ENCODE results near the gene NEU3.
"Not testable (repeated sequence)": the region's sequence is repeated elsewhere in the genome, so short reads cannot be mapped to it uniquely, and the experiment has no call there.

Gene NEU3

DNA sequence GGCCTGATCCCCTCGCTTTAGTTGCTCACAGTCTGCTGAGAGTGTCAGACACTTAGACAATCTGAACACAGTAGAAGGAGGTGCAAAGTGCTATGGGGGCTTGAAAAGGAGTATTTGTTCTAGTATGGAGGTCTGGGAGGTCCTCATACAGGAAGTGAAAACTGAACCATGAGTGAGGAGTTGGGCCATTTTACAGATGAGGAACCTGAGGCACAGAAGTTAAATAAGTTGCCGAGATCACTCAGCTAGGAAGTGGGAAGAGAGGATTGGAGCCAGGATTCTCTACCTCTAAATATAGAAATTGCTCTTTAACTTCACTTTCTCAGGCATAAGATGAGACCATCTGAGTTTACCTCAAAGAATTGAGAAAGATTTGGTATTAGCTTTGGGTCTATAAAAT is 4.0 kb upstream of the NEU3 start:
- DNase-seq: no peak

DNA sequence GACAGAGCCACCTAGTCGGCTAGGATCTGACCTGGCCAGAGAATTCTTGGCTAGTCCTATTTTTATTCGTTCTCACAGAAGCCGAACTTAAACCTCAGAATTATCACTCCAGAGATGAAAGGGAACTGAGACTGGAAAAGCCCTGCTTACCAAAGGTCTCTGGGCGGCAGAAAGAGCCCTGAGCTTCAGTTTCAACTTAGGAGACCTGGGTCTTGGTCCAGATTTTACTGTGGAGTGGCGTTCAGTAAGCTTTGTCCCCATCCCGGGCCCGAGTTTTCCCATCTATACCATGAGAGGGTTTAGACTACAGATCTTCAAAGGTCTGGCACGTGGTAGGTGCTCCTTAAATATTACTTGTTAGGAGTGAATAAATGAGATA is 516 bp downstream of the NEU3 start:
- peak in 1 of 2 experiments; percentile 51 for DNase-seq

DNA sequence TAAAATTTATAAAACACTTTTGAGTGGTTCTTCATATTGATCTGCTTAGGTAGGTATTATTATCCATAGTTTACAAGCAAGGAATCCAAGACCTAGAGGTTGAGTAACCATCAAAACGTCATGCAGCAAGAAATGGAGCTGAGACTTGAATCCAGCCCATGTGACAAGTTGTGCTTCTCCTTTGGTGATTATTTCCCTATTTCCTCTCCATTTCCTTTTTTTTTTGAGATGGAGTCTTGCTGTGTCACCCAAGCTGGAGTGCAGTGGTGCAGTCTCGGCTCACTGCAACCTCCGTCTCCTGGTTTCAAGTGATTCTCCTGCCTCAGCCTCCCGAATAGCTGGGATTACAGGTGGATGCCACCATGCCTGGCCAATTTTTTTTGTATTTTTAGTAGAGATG is 1.4 kb downstream of the NEU3 start:
- DNase-seq: not testable (repeated sequence)

DNA sequence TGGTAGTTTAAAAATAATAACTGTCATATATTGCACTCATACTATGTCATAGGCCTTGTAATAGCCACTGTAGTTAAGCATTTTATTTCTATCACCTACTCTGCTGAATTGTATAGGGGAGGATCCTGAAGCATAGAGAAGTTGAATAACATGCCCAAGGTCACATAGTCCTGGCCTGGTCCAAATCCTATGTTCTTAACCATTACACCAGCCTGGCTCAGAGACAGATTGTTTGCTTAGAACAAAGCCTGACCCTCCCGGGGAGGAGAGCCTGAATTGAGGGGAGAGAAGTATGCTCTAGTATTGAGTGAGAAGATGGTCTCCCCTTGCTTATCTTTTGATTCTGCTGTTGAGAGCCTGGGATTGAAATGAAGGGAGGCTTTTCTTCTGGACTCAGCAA is 2.2 kb downstream of the NEU3 start:
- no peak for DNase-seq

DNA sequence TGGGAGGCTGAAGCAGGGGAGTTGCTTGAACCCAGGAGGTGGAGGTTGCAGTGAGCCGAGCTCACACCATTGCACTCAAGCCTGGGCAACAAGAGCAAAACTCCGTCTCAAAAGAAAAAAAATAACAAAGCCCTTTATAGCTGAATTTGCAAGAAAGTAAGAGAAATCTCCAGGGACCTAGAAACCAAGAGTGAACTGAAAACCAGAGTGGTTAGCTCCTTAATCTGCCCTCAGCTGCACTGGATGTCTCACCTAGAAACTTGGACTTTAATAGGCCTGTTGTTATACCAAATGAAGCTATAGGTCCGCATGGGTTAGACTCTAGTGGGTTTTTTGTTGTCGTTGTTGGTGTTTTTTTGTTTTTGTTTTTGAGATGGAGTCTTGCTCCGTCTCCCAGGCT is 4.1 kb downstream of the NEU3 start:
- DNase-seq: no peak

DNA sequence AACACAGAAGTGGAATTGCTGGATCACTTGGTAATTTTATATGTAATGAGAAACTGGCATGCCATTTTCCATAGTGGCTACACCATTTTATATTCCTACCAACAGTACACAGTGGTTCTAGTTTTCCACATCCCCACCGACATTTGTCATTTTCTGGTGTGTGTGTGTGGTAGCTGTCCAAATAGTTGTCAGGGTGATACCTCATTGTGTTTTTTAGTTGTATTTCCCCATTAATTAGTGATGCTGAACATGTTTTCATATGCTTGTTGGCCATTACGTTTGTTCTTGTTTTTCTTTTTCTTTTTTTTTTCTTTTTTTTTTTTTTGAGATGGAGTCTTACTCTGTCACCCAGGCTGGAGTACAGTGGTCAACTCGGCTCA is 12.2 kb downstream of the NEU3 start:
- no peak for DNase-seq

DNA sequence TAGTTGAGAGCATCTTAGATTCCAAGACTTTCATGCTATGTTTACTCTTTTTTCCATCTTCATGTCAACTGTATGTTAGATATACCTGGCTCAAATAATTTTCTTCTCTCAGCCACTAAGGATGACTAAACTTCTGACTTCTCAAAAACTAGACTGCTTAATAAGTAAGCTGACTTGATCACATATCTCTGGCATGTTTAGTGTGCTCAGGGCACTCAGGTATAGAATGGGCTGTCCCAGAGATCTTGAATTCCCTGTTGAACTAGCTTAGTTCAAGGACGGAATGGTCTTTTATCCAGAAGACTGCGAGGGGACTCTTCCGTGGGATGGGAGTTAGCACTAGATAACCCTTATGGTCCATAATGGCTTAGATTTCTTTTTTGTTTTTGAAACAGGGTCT is 13.0 kb downstream of the NEU3 start:
- DNase-seq: no peak

DNA sequence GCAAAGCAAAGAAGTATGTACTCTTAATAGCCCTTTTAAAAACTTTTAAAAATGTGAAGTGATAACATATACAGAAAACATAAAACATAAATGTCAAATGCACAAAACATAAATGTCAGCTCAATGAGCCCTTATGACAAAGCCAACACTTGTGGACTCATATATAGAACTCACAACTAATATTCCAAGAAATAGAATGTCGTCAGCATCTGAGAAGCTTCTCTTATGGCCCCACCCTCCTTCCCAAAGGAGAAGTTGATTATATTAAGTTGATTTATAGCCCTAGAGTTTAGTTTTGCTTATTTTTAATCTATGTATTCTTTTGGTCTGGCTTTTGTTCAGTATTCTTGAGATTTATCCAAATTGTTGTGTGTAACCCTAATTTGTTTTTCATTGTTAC is 13.8 kb downstream of the NEU3 start:
- no peak for DNase-seq

DNA sequence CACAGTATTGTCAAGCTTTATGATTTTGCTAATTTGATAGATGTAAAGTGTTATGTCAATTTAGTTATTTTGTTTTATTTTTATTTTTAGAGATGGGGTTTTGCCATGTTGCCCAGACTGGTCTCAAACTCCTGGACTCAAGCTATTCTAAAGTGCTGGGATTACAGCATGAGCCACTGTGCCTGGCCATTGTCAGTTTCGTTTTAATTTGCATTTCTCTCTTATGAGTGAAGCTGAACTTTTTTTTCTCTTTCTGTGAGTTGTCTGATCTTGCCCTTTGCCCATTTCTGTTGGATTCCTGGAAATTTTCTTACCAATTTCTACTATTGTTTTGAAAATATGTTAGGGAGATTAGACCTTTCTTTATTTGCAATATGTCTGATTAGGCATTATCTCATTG is 15.5 kb downstream of the NEU3 start:
- DNase-seq: no peak

DNA sequence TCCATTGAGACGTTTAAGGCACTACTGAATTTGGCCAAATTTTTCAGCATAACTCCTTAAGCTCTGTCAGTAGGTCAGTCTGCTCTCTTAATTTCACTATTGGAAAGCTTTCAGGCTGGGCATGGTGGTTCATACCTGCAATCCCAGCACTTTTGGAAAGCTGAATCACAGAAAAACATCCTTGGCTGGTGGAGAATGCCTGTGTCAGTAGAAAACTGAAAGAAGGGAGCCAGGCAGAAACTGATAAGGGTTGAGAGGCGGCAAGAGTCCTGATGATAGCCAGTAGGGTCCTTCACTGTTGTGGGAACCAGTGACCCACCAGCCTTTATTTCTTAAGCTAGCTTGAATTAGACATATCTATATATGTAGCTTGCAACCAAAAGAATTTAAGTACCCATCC is 22.6 kb downstream of the NEU3 start:
- no peak for DNase-seq

DNA sequence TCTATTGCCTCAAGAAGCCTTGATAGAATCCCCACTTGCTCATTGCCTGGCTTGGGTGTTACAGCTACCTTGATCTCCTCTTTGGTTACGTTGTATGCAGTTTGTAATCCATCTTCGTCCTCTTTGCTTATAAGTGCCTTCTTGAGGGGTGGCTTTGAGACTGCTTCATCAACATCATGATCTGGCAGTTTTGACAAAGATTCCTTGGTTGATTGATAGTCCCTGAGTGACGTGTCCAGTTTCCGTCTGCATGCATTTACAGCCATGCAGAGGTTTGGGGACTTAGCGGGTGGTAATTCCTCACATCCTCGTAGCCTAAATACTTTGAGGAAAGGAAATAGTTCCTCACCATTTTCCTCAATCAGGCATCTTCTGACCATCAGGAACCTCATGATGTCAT is 23.1 kb downstream of the NEU3 start:
- DNase-seq: no peak

DNA sequence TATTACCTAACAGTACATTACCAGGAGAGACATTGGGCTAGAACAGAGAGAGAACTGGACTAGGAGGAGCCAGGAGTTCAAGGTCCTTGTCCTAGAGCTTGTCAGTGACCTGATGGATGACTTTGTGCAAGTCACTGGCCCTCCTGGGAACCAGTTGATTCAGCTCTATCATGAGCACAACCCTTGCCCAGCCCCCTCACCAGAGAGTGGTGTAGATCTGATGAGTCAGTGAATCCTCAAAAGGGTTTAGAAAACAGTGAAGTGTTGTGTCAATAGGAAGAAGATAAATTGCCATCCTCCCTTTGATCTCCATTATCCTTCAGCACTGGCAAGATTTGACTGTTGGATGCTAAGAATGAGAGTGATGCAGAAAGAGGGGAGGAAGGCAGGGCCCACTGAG is 24.3 kb downstream of the NEU3 start:
- no peak for DNase-seq

DNA sequence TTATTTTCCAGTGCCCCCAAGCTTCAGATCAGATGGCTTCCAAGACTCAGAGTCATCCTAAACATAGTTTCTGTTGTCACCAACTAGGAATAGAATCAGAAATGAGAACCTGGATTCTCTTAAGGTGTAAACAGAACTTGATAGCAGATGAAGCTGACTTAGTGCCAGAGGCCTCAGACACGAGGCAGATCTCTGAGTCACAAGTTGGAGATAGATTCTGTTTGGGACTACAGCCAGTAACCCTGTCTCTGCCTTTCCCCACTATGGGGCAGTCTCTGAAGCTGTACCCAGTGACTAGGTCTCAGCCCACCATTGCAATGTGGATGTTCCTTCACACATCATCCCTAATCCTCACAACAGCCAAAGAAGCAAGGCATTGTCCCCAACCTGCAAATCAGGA is 25.4 kb downstream of the NEU3 start:
- DNase-seq: no peak

DNA sequence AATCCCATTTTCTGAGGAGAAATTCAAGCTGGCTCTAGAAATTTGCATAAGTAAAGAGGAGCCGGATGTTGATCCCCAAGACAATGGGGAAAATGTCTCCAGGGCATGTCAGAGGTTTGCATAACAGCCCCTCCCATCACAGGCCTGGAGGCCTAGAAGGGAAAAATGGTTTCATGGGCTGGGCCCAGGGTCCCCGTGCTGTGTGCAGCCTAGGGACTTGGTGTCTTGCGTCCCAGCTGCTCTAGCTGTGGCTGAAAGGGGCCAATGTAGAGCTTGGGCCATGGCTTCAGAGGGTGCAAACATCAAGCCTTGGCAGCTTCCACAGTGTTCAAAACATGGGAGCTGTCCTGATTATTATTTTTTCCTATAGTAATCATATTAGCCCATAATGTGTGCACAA is 30.5 kb downstream of the NEU3 start:
- not testable (repeated sequence) for DNase-seq

DNA sequence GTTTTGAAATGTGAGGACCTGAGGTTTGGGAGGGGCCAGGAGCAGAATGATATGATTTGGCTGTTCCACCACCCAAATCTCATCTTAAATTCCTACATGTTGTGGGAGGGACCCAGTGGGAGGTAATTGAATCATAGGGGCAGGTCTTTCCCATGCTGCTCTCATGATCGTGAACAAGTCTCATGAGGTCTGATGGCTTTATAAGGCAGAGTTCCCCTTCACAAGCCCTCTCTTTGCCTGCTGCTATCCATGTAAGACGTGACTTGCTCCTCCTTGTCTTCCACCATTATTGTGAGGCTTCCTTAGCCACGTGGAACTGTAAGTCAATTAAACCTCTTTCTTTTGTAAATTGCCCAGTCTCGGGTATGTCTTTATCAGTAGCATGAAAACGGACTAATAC is 31.6 kb downstream of the NEU3 start:
- not testable (repeated sequence) for DNase-seq

DNA sequence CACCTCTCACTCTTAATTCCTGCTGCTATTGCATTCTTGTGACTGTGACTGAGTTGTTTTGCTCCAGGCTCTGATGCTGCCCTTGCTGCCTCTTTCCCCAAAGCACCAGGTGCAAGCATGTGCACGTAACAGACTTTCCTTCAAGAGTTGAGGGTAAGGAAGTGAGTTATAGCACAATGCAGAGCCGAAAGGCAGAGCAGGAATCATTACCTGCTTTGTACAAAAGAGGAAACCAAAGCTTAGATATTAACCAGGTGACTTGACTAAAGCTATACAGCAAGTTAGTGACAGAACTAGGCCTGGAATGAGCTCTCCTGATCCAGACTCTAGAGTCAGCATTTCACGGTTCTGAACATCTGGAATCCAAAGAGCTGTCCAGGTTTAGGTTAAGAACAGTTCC is 33.6 kb downstream of the NEU3 start:
- no peak for DNase-seq

DNA sequence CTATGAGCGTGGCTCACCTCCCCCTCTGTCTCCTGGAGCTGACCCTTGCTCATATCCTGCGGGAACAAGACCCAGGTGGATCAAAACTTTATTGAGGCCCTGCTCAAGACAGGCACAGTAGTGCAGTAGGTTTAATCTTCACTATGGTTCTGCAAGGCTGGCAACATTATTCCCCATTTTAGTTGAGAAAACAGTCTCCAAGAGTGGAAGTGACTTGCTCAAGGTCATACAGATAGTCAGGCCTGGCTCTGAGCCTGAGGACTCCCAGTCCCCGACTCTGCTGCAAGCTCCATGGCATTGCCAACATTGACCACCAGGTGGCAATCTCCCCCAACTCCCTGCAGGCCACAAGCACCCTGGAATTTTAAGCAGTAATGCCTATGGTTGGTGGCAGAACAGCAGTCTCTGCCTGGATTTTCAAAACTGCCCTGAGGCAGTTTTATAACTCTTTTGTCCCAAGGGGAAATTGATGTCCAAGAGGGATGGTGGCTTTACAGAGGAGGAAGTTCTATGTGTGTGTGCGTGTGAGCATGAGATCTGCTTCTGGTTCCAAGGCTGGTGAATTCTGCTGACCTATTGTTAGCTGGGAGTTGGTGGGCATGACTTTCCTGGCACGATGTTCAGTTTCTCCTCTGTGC is 34.1 kb downstream of the NEU3 start:
- DNase-seq: peak; percentile 79 to 90

DNA sequence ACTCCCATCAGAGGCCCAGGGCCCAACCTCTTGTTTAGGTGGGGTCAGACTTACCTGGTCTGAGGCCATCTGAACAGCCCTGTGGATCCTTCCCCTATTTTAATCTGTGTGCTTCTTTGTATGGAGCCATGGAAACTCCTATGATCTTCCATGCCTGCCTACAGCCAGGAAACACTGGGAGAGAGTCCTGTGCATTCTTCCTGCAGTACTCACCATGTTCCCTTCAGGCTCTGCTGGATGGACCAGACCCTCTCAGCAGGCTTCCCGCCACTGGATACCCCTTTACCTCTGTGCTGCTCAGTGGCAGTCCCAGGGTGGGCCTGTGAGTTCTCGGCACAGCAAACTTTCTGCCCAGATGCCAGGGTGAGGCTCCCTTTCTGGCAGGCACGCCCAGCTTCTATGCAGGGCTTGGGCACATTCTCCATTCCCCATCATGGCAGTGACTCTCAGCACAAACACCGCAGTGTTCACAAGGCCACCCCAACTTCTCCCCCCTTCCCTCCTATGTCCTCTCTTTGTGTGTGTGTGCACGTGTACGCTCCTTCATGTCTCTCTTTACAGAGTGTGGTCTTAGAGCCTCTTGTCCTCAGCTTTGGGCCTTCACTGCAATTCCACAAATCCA is 34.8 kb downstream of the NEU3 start:
- no peak for DNase-seq

DNA sequence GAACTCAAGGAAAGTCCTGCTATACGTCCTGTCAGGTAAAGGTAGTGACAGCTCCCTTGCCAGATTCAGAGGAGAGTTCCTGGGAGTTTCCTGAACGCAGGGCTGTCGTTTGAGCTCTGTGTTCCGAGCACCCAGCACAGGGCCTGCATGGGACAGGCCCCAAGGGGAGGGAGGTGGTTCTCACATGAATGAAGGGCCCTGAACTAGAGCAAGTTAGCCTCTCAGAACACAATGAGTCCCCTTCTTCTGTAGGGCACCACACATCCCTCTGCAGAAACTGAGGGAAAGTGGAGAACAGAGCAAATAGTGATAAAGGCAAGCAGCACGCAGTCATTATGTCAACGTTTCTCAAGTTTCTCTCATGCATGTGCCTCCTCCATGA is 35.3 kb downstream of the NEU3 start:
- peak; percentile 18 to 29 for DNase-seq

DNA sequence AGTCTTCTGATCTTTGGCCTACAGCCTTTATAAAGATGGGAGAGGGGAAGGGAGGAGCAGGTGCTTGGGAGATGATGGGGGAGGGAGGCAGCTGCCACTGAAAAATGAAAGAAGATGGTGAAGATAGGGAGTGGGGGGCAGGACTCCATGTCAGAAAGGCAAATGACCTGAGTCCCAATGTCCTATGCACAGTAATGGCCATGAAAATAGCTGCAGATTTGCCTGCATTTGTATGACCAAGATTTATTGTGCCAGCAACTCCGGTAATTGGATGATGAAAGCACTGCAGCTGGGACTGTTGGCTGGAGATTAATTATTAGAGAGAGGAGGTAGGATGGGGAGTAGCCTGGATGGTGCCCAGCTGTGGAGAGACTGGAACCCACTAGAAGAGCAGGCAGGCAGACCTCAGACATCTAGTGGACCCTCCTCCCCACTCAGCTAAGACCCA is 36.1 kb downstream of the NEU3 start:
- peak; percentile 85 to 91 for DNase-seq

DNA sequence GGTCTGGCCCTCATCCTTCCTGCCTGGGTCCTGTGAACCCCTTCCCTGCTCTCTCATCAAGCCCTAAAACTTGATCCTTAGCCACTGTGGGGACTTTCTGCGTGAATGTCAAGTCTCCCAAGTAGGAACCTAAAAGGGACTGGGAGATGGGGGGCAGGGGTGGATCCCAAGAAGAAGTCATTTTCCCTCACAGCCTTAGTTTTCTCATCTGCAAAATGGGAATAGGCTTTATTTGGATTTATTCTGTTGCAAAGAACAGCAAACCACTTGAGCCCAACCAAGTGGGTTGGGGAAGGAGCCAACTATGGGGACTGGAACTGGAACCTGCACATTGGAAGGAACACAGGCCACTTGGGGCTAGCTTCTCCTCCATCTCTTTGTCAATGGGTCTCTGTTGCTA is 36.8 kb downstream of the NEU3 start:
- no peak for DNase-seq

DNA sequence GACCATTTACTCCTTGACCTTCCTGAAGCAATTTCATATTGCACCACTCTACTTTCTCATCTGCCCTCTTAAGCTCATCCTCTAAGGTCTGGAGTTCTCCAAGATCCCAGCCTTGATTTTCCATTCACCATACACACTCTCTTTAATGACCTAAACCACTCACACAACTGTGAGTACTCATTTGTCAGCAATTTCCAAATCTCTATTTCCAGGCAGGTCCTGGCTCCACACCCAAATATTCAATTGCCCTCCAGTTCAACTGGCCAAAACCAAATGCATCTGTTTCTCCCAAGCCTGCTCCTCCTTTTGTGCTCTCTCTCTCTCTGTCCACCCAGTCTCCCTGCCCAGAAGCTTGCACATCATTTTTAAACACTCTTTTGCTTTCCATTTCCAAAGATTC is 39.6 kb downstream of the NEU3 start:
- no peak for DNase-seq

DNA sequence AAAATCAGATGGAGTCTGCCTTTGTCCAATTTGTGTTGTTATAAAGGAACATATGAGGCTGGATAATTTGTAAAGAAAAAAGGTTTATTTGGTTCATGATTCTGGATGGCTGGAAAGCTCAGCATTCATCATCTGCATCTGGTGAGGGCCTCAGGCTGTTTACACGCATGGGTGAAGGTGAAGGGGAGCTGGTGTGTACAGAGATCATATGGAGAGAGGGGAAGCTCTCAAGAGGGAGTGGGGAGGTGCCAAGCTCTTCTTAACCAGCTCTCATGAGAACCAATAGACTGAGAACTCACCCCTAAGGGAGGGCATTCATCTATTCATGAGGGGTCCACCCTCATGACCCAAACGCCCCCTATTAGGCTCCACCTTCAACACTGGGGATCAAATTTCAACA is 40.0 kb downstream of the NEU3 start:
- peak; percentile 34 to 63 for DNase-seq

DNA sequence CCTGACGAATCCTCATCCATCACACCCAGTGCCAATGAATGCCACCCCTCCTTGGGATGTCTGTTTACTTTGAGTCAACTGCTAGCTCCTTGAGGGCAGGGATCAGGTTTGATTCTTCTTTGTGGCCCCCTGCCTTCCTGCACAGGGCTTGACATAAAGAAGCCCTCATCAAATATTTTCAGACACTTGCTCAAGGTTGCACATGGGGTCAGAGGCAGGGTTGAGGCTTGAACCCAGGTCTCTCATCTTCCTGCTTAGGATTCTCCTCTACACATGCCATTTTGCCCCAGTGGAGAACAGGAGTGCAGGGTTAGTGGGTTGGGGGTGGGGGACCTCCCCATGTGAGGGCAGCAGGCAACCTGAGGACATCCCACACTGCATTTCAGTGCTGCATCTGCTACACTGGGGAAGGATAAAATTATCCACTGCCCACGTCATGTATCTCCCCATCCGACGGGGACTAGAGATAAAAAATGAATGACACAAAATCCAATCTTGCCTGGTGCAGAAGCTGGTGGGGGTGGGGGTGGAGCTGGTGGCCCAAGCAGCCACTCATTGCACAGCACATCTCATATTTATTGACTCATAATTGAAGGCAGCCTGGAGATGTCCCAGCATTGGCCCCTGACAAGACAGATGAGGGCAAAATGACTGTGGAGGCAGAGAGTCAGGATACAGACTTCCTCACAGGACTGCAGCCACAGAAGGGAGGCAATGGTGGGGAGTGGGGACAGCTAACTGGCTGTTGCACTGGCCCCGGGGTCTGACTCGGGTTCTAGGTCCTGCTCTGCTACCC is 41.3 kb downstream of the NEU3 start:
- no peak for DNase-seq

Measured in NCI-H526 (cell line).